ENCODE results near the gene SCLY. TPM values are rescaled to one million over a fixed set of nuclear protein-coding genes. Genes with fewer than 3 reads are reported as not detected.

Gene SCLY
- total RNA-seq, 1 experiment from 2014 or later, result 28.7 TPM

DNA sequence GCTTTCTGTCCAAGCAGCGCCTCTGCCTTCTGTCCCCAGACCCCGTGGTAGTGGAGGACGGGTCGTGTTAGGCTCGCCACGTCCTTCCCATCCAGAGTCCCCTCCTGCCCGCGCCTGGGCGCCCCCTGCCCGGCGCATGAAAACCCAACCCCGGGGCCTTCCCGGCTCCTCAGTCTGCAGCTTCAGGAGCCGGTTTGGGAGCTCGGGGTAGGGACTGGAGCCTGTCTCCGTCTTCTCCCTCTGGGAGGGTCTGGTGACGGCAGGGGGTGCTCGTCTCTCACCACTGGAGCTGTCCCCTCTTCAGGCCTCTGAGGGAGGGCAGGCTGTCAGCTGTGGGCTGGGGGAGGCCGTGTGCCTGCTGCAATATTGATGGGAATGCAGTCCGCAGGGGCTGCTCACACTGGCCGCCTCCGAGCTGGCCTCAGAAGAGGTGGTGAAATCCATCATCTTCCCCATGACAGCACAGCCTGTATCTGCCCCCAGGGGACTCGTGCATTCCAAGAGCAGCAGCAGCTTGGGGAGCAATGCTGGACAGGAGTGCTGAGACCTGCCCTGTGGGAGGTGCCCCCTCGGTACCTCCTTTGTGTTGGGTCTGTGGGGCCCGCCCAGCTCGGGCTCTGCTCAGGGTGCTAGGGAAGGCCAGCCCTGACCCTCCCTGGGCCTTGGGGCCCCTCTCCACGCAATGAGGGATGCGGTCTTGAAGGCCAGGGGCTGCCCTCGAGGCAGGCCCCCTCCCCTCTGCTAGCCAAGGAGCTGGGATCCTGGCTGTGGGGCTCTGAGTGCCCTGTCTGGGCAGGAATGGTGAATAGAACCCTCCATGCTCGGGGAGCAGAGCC is 59.9 kb downstream of the SCLY start:
- ChIA-PET CTCF (no interaction called here), POLR2A (no interaction called here), RAD21 (ENCODE audit: low non-redundant PET in 1 of 2, low total read pairs in 2 of 2, uncharacterized antibody in 2 of 2, unreplicated experiment in 2 of 2) (no interaction called here)
- H3K9ac ChIP-seq (ENCODE audit: low read length), result no peak overlapping the region
- no peaks in the 10 kb centered on the region for H3K79me2 ChIP-seq (ENCODE audit: insufficient read depth, low read length)
- H3K4me2 ChIP-seq (ENCODE audit: low read length), result no peak overlapping the region
- H3K27ac ChIP-seq (ENCODE audit: low read depth, low read length), result no peak overlapping the region
- intact Hi-C loops (cut with micrococcal nuclease), result no loop called here
- no peaks in the 10 kb centered on the region for H4K20me1 ChIP-seq (ENCODE audit: insufficient read depth)
- H3K9me3 ChIP-seq (ENCODE audit: control insufficient read depth in 1 of 2, insufficient read depth in 1 of 2, low read depth in 1 of 2, low read length in 2 of 2), result no peaks in the 10 kb centered on the region; a peak in 1 of 4 replicates
- no peaks in the 10 kb centered on the region for H3K36me3 ChIP-seq (ENCODE audit: control insufficient read depth in 1 of 2, insufficient read depth in 2 of 2, low read length in 2 of 2)
- TF ChIP-seq YY1 (IDR thresholded peaks at IDR 0.05; ENCODE audit: extremely low read depth, insufficient replicate concordance, low read depth, low read length) (no peak), CEBPB (IDR thresholded peaks at IDR 0.05; ENCODE audit: low read depth) (no peak), SRF (IDR thresholded peaks at IDR 0.05; ENCODE audit: low read depth) (no peak), TCF7L2 (IDR thresholded peaks at IDR 0.05; ENCODE audit: borderline replicate concordance, extremely low read depth, insufficient read depth, insufficient read length) (no peak), POLR2AphosphoS5 (IDR thresholded peaks at IDR 0.05; ENCODE audit: low read depth, low read length) (no peak), EGR1 (IDR thresholded peaks at IDR 0.05; ENCODE audit: low read depth) (no peak), JUND (IDR thresholded peaks at IDR 0.05) (no peak), EZH2 (IDR thresholded peaks at IDR 0.05) (no peak)
- H3K4me1 ChIP-seq (ENCODE audit: control insufficient read depth in 1 of 2, insufficient read depth in 2 of 2, low read length in 2 of 2), result peaks cover 0 to 3% of the 10 kb centered on the region in 2 experiments; a peak in 1 of 4 replicates
- no TSS peak for BruUV-seq (replicated peaks)
- H3K27me3 ChIP-seq (ENCODE audit: insufficient read depth, low read length), result no peaks in the 10 kb centered on the region; the same call in 1 of the 2 replicates
- no peaks in the 10 kb centered on the region for H3K9me2 ChIP-seq (ENCODE audit: insufficient read depth)
- DNase-seq (ENCODE audit: low read depth, low spot score), result no peak
- H3K4me3 ChIP-seq (replicated peaks in 1 of 2; ENCODE audit: low read depth in 1 of 2, low read length in 2 of 2), result no peak overlapping the region
- ATAC-seq, result no peak; the same call in 1 of the 2 replicates
- no peak overlapping the region for H2AFZ ChIP-seq (ENCODE audit: low read depth, low read length, poor library complexity, severe bottlenecking)
